ENCODE measurements around the gene PIP5K1C. TPM values are rescaled to one million over a fixed set of nuclear protein-coding genes. Genes with fewer than 3 reads are reported as not detected.

Gene PIP5K1C
- total RNA-seq, 6 experiments from 2014 or later, result 5.3 to 9.8 (median 7.6) TPM

DNA sequence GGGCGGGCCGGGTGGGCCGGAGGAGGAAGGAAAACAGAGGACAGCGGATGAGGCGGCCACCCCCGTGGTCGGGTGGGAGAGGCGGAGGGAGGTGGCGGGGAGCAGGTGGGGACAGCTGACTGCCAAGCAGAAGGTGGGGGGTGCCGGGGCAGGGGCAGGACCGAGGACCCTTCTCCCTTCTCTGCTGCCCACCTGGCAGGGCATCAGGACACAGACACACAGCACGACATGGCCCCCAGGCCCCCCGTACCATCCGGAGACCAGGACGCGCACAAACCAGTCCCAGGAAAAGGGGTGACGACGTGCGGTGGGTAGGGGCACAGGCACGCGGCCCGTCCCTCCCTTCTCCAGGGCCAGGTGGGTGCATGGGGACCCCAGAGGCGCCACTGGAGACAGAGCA, 62.6 kb downstream of the PIP5K1C start:
- Histone ChIP-seq H3K4me3 (no peak overlapping the region), H3K27me3 (no peaks in the 10 kb centered on the region), H3K9me3 (no peaks in the 10 kb centered on the region), H3K36me3 (peaks cover 0 to 4% (median 0%) of the 10 kb centered on the region in 4 donors), H3K4me1 (no peaks in the 10 kb centered on the region), H3K27ac (no peak overlapping the region)
- WGBS (ENCODE audit: insufficient coverage, low coverage, low lambda C conversion rate, missing lambda C conversion rate), result no CpG with 5 or more reads among the region's 23 CpGs
- no peak for DNase-seq
- intact Hi-C loops (cut with DNase I), result no loop called here
- TF ChIP-seq, protein P1, sequence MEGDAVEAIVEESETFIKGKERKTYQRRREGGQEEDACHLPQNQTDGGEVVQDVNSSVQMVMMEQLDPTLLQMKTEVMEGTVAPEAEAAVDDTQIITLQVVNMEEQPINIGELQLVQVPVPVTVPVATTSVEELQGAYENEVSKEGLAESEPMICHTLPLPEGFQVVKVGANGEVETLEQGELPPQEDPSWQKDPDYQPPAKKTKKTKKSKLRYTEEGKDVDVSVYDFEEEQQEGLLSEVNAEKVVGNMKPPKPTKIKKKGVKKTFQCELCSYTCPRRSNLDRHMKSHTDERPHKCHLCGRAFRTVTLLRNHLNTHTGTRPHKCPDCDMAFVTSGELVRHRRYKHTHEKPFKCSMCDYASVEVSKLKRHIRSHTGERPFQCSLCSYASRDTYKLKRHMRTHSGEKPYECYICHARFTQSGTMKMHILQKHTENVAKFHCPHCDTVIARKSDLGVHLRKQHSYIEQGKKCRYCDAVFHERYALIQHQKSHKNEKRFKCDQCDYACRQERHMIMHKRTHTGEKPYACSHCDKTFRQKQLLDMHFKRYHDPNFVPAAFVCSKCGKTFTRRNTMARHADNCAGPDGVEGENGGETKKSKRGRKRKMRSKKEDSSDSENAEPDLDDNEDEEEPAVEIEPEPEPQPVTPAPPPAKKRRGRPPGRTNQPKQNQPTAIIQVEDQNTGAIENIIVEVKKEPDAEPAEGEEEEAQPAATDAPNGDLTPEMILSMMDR (IDR thresholded peaks at IDR 0.05), result no peak
- TF ChIP-seq POLR2A (IDR thresholded peaks at IDR 0.05), result no peak
- no peak for ATAC-seq

- TF ChIP-seq, protein P1 (IDR thresholded peaks at IDR 0.05), result no peak
- TF ChIP-seq POLR2A (IDR thresholded peaks at IDR 0.05), result no peak
- DNase-seq, result no peak
- Histone ChIP-seq H3K27me3 (no peaks in the 10 kb centered on the region), H3K36me3 (peaks cover 0 to 4% (median 0%) of the 10 kb centered on the region in 4 donors), H3K4me1 (no peaks in the 10 kb centered on the region), H3K4me3 (no peak overlapping the region), H3K27ac (no peak overlapping the region), H3K9me3 (no peaks in the 10 kb centered on the region)
- intact Hi-C loops (cut with DNase I), result no loop called here
- no CpG with 5 or more reads among the region's 20 CpGs for WGBS (ENCODE audit: insufficient coverage, low coverage, low lambda C conversion rate, missing lambda C conversion rate)
- ATAC-seq, result no peak
These were observed 63.3 kb downstream of the PIP5K1C start for GRCh38 chr19:3636962-3637361.

- ATAC-seq (no peak), DNase-seq (no peak)
- peaks cover 0 to 4% (median 0%) of the 10 kb centered on the region in 4 donors for H3K36me3 ChIP-seq
- no peaks in the 10 kb centered on the region for H3K9me3 ChIP-seq
- intact Hi-C loops (cut with DNase I), result no loop called here
- H3K4me3 ChIP-seq, result no peak overlapping the region
- WGBS (ENCODE audit: insufficient coverage, low coverage, low lambda C conversion rate, missing lambda C conversion rate), result no CpG with 5 or more reads among the region's 20 CpGs
- H3K27me3 ChIP-seq, result no peaks in the 10 kb centered on the region
- H3K27ac ChIP-seq, result no peak overlapping the region
- H3K4me1 ChIP-seq, result no peaks in the 10 kb centered on the region
- TF ChIP-seq, protein P1 (IDR thresholded peaks at IDR 0.05), result no peak
- no peak for TF ChIP-seq POLR2A (IDR thresholded peaks at IDR 0.05)
These were observed 63.8 kb downstream of the PIP5K1C start for GRCh38 chr19:3636506-3636905.

DNA sequence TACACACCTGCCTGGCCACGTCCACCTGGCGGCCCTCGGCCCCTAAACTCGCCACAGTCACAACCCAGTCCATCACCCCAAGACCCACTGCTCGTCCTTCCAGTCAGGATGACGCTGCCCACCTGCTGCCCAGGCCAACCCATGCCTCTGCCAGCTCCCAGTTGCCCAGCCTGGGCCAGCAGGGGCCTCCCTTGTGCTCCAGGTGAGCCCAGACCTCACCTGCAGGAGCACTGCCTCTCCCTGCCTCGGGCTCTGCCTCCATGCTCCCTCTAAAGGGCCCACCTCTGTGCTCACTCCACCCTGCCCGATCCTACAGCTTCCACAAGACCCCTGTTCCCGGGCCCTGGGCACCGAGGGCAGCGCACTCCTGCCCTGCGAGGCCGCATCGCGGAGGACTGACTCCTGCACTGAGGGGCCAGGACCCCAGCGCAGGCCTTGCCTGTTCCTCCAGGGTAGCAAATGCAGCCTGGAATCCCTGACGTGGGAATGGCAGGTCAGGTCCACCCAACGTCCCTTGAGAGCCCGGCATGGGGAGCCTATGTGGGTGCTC, 65.7 kb downstream of the PIP5K1C start:
- H3K36me3 ChIP-seq, result no peaks in the 10 kb centered on the region

More for the DNA sequence above, 65.7 kb downstream of the PIP5K1C start:
- WGBS (ENCODE audit: insufficient coverage, low coverage, low lambda C conversion rate, missing lambda C conversion rate), result 72% methylated on average over 2 of the region's 19 CpGs
- intact Hi-C loops (cut with DNase I), result no loop called here
- ATAC-seq (no peak), DNase-seq (no peak)
- TF ChIP-seq, protein P1 (IDR thresholded peaks at IDR 0.05), result no peak
- TF ChIP-seq POLR2A (IDR thresholded peaks at IDR 0.05), result no peak
- Histone ChIP-seq H3K4me3 (no peak overlapping the region), H3K27me3 (no peaks in the 10 kb centered on the region), H3K27ac (no peak overlapping the region), H3K4me1 (no peaks in the 10 kb centered on the region), H3K9me3 (no peaks in the 10 kb centered on the region)
